HepG2 (cell line): ENCODE results near the gene IMPDH2. TPM values are rescaled to one million over a fixed set of nuclear protein-coding genes. Genes with fewer than 3 reads are reported as not detected.

Experiments
- AGO2 ChIP-seq: fragments of 200-400 bp; formaldehyde crosslinking; optimal IDR thresholded peaks from 2 replicates; pipeline ENCODE3; 2017; ENCODE audit warnings: mild to moderate bottlenecking, low read depth, low read length, moderate library complexity
- ARID2 ChIP-seq: sonication (generic); formaldehyde crosslinking; IDR thresholded peaks from 2 replicates; pipeline ENCODE4 v1.8.1; 2022; ENCODE audit warnings: mild to moderate bottlenecking, missing genetic modification reagents, borderline replicate concordance
- ARNT ChIP-seq: fragments of 450-650 bp; IDR thresholded peaks from 2 replicates; pipeline ENCODE4 v1.6.1; 2017
- KLF12 ChIP-seq: sonication (generic); formaldehyde crosslinking; IDR thresholded peaks from 2 replicates; pipeline ENCODE4 v1.4.0; 2020; ENCODE audit warnings: missing genetic modification reagents, borderline replicate concordance
- KLF6 ChIP-seq: IDR thresholded peaks from 2 replicates; pipeline ENCODE4 v1.8.0; 2016; ENCODE audit warnings: missing biosample characterization, missing genetic modification reagents
- MYC ChIP-seq: sonication (generic); formaldehyde crosslinking; IDR thresholded peaks from 2 replicates; pipeline ENCODE4 v1.9.0; 2021; ENCODE audit warnings: missing genetic modification reagents, borderline replicate concordance
- MYNN ChIP-seq: sonication (generic); formaldehyde crosslinking; IDR thresholded peaks from 2 replicates; pipeline ENCODE4 v1.4.0; 2020; ENCODE audit warnings: mild to moderate bottlenecking, low read depth, missing genetic modification reagents
- POLR2A ChIP-seq, 2 experiments: IDR thresholded peaks; 2 replicates each; pipeline ENCODE4 v1.6.1; 2011; ENCODE audit warnings: low read depth in 2 of 2, low read length in 2 of 2, mild to moderate bottlenecking in 1 of 2, moderate library complexity in 1 of 2; ENCODE audit not compliant: insufficient read depth in 1 of 2
- POLR2AphosphoS2 ChIP-seq: IDR thresholded peaks from 2 replicates; pipeline ENCODE4 v1.6.1; 2011; ENCODE audit warnings: low read depth, low read length, improper control_type of control experiment
- RBAK ChIP-seq: sonication (generic); formaldehyde crosslinking; IDR thresholded peaks from 2 replicates; pipeline ENCODE4 v1.5.1; 2020; ENCODE audit warnings: mild to moderate bottlenecking, missing genetic modification reagents
- SMAD1 ChIP-seq: sonication (generic); formaldehyde crosslinking; IDR thresholded peaks from 2 replicates; pipeline ENCODE4 v1.4.0; 2020; ENCODE audit warnings: missing genetic modification reagents, low read depth, mild to moderate bottlenecking, borderline replicate concordance
- ZBTB14 ChIP-seq: sonication (generic); formaldehyde crosslinking; IDR thresholded peaks from 2 replicates; pipeline ENCODE4 v1.4.0; 2020; ENCODE audit warnings: missing genetic modification reagents
- ZNF138 ChIP-seq: sonication (generic); formaldehyde crosslinking; IDR thresholded peaks from 2 replicates; pipeline ENCODE4 v1.5.0; 2020; ENCODE audit warnings: mild to moderate bottlenecking, low read depth, missing genetic modification reagents
- ZNF317 ChIP-seq: sonication (generic); formaldehyde crosslinking; IDR thresholded peaks from 2 replicates; pipeline ENCODE4 v1.5.0; 2020; ENCODE audit warnings: mild to moderate bottlenecking, missing genetic modification reagents
- ZNF335 ChIP-seq: sonication (generic); formaldehyde crosslinking; IDR thresholded peaks from 2 replicates; pipeline ENCODE4 v1.4.0; 2020; ENCODE audit warnings: missing genetic modification reagents
- ZNF496 ChIP-seq: sonication (generic); formaldehyde crosslinking; IDR thresholded peaks from 2 replicates; pipeline ENCODE4 v1.8.1; 2023; ENCODE audit warnings: mild to moderate bottlenecking, moderate library complexity, missing genetic modification reagents; ENCODE audit not compliant: insufficient replicate concordance
- ZNF639 ChIP-seq: conservative IDR thresholded peaks from 2 replicates; pipeline ENCODE4 v1.6.1; 2018; ENCODE audit warnings: missing genetic modification reagents
- ZSCAN29 ChIP-seq: sonication (generic); formaldehyde crosslinking; conservative IDR thresholded peaks from 2 replicates; pipeline ENCODE4 v1.4.0; 2020; ENCODE audit warnings: mild to moderate bottlenecking, missing genetic modification reagents
- polyA plus RNA-seq, 8 experiments: library from polyadenylated mRNA; depleted of rRNA in 3 of 8; stranded (reverse) in 7 of 8; unstranded in 1 of 8; fragments of >200 nt; fragmentation: Illumina TruSeq in 4 of 8; extraction: Trizol in 4 of 8; gene quantifications; 2 replicates each; pipeline versions ENCODE4 v1.2.1 to v1.2.3, GENCODE V29; 2011 to 2016; ENCODE audit warnings: low read depth in 4 of 8, missing spikeins in 1 of 8, mixed read lengths in 1 of 8; ENCODE audit not compliant: insufficient read depth in 1 of 8
- total RNA-seq, 5 experiments: library from RNA; depleted of rRNA; stranded (reverse); fragments of >200 nt; fragmentation: Illumina TruSeq; extraction: Trizol; gene quantifications; 2 replicates each; pipeline ENCODE4 v1.2.3, GENCODE V29; 2016; ENCODE audit warnings: low read depth in 1 of 5
- TF ChIP-seq, protein P1 (sequence below): sonication (generic); formaldehyde crosslinking; IDR thresholded peaks from 2 replicates; pipeline ENCODE4 v1.4.0; 2020; ENCODE audit warnings: missing genetic modification reagents, low read depth, mild to moderate bottlenecking, borderline replicate concordance

The IMPDH2 gene
- total and polyA plus RNA-seq, 2 of the 13 experiments (the other 11 are each of a cell fraction or from before 2014, with no cell fraction given) = 248 to 260 TPM

GRCh38 chr3:49013738-49014660, 15.2 kb downstream of the IMPDH2 start (continued):
- TF ChIP-seq RBAK (CRISPR knock-in tag) (no peak), MYNN (no peak), ZNF496 (CRISPR knock-in tag) (no peak), ARID2 (CRISPR knock-in tag) (no peak), ZNF335 (no peak), SMAD1 (CRISPR knock-in tag) (no peak), ZSCAN29 (CRISPR knock-in tag) (no peak), ARNT (no peak), ZNF138 (CRISPR knock-in tag) (no peak), KLF12 (no peak), MYC (peak; percentile 14; the same call in 1 of the 2 replicates), ZNF639 (no peak), ZNF317 (no peak), POLR2A (IDR thresholded peaks at IDR 0.05; ENCODE audit: insufficient read depth in 1 of 2, low read depth in 2 of 2, low read length in 2 of 2) (peak in 1 of 2 experiments; percentile 38; a peak in 1 of 4 replicates), ZBTB14 (CRISPR knock-in tag) (no peak), AGO2 (peak; percentile 76), KLF6 (CRISPR knock-in tag) (no peak), POLR2AphosphoS2 (no peak)
- TF ChIP-seq, protein P1, sequence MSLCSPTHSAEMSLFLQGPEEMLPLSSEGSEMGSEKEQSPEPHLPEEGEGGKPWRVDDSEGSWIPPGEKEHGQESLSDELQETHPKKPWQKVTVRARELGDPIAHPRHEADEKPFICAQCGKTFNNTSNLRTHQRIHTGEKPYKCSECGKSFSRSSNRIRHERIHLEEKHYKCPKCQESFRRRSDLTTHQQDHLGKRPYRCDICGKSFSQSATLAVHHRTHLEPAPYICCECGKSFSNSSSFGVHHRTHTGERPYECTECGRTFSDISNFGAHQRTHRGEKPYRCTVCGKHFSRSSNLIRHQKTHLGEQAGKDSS (CRISPR knock-in tag) = no peak
